OCI-LY1 (cell line): ENCODE measurements around the gene KRTAP10-10.

Source experiments
- EZH2 ChIP-seq: fragments of 200-600 bp; sonication (generic), shearing (Covaris generic); IDR thresholded peaks from 2 replicates; pipeline ENCODE4 v1.8.0; 2017; ENCODE audit warnings: borderline replicate concordance, mixed run types, mild to moderate bottlenecking, antibody characterized with exemption, low read length, moderate library complexity, mixed read lengths
- TF ChIP-seq, protein P1 (sequence below): fragments of 200-600 bp; sonication (generic), shearing (Covaris generic); IDR thresholded peaks from 2 replicates; pipeline ENCODE4 v1.5.1; 2017; ENCODE audit warnings: mild to moderate bottlenecking, antibody characterized with exemption, low read length, moderate library complexity, mixed read lengths

DNA sequence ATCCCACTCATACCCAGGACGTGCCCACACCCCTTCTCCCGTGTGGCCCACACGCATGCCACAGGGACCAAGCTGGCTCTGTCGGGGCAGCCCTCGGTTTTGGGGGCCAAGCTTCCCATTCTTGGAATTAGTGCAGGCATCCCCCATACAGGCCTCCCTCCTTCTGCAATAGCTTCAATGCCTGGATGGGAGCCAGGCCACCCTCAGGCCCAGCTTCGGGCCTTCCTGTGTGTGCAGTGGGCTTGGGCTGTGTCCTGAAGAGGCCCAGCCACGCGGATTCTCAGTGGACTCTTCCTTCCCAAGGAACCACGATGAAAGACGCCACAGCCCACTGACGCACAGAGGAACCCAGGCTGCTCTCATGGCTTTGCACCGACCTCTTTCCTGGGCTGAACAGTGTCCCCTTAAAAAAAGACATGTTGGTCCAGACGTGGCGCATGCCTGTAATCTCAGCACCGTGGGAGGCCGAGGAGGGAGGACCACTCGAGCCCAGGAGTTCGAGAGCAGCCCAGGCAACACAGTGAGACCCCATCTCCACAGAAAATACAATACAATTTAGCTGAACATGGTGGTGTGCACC is 12.5 kb downstream of the KRTAP10-10 start:
- TF ChIP-seq, protein P1, sequence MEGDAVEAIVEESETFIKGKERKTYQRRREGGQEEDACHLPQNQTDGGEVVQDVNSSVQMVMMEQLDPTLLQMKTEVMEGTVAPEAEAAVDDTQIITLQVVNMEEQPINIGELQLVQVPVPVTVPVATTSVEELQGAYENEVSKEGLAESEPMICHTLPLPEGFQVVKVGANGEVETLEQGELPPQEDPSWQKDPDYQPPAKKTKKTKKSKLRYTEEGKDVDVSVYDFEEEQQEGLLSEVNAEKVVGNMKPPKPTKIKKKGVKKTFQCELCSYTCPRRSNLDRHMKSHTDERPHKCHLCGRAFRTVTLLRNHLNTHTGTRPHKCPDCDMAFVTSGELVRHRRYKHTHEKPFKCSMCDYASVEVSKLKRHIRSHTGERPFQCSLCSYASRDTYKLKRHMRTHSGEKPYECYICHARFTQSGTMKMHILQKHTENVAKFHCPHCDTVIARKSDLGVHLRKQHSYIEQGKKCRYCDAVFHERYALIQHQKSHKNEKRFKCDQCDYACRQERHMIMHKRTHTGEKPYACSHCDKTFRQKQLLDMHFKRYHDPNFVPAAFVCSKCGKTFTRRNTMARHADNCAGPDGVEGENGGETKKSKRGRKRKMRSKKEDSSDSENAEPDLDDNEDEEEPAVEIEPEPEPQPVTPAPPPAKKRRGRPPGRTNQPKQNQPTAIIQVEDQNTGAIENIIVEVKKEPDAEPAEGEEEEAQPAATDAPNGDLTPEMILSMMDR, result no peak
- TF ChIP-seq EZH2, result no peak
